HuH-7 (cell line): ENCODE measurements around the gene MCRIP1.
A peak's percentile ranks its signal among the peaks of the same experiment; 100 is the strongest.

ENCODE experiments used
- DNase-seq: peaks from one replicate; pipeline ENCODE4 v3.0.0; 2011; ENCODE audit warnings: low spot score

MCRIP1 gene

DNA sequence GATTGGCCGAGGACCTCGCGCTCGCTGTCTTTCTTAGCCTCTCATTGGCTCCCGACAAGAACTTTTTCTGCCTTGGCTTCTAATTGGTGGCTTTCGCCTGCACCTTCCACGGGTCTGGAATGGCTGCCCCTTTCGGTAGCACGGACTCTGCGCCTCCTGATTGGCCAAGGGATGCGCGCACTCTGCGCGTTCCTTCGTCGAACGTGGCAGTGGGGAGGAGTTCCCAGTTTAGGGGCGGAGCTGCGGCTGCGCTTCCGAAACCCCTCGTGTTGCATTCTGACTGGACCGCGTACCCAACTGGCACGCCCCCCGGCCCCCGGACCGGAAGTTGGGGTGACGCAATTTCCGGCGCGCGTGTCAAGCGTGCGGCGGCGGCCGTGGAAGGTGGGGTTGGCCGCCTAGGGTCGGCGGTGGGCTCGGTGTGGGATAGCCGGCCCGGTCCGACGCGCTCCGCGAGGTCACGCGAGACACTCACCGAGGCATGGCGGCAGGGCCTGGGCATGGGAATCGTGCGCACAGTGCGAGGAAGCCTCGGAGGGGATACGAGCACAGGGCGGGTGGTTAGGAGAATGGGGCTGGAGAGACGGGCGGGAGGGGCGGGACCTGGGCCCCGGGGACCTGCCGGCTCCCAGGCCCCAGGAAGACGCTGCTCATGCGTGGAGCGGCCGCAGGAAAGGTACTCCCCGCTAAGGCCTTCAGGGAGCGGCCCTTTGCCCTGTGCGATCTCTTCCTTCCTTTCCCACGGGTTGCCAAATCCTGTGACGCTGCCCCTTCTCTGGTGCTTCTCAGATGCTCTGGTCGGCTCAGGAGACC lies 27.9 kb upstream of the MCRIP1 start:
- DNase-seq, result peak; percentile 100

DNA sequence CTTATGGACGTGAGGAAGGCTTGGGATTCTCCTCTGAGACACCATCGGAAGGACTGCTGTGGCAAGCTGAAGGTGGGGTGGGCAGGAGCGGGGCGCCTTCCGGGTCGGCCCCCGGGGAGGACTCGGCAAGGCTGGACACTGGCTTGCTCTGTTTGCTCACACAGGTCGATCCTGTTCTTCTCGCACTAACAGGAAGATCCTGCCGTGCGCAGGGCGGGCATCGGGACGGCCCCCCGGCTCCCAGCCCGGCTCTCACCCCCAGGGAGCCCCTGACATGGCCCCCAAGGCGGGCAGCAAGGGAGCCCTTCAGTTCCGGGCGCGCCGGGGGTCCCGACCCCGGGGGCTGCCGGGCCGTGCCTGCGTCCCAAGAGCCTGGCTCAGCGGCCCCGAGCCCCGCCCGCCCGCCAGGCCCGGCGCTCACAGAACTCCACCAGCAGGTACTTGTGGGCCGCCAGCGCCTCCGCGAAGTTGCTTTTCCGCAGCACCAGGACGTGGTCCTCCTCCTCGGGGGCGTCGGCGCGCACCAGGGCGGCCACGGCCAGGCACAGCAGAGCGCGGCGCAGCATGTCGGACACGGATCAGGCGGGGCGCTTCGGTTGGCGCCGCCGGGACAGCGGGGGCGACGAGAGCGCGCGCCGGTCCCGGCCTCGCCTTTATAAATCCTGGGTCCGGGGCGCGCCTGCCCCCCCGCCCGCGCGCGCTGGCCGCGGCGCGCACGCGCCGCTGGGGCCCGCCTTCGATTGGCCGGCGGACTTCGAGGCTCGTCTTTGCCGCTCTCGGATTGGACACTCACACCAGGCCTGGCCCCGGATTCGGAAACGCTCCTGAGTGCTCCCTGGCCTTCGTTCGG lies 27.0 kb upstream of the MCRIP1 start, which contains the start of gene P4HB:
Gene P4HB, minus strand, starts transcription at position 630 of the 850 bp plus-strand sequence. Its CDS starts 64 bp downstream, at position 566.
- no peak for DNase-seq

DNA sequence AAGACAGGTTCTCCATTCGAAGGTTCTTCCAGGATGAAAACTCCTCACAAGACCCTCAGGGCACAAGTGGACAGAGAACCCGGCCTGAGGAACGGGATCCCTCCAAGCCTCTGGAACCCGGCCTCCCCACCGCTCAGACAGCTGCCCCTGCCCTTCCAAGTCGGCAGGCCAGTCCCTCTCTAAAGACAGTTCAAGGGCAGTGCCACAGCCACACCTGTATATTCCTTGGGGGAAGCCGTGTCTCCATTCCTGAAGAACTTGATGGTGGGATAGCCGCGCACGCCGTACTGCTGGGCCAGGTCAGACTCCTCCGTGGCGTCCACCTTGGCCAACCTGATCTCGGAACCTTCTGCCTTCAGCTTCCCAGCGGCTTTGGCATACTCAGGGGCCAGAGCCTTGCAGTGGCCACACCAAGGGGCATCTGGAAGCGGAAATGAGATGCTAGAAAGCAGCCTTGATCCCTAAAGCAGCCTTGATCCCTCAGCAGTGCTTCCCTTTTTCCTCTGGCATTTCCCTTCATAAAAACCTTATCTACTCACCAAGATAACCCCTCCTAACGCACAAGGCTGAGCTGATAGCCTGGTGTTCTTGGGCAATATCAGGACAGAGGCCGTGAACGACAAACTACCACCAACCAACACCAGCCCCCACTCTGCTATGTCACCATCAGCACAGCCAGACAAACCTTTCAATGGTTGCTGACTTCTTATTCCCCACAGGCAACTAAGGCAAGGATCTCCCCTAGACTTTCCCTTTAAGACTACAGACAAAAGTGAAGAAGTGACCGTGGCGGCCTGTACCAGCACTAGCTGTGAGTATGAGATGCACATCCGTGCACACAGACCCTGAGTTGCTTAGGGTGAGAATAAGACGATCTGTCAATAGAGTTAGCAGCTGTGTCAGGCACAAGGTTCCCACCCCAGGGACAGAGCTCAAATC lies 26.1 kb upstream of the MCRIP1 start:
- peak; percentile 24 for DNase-seq

DNA sequence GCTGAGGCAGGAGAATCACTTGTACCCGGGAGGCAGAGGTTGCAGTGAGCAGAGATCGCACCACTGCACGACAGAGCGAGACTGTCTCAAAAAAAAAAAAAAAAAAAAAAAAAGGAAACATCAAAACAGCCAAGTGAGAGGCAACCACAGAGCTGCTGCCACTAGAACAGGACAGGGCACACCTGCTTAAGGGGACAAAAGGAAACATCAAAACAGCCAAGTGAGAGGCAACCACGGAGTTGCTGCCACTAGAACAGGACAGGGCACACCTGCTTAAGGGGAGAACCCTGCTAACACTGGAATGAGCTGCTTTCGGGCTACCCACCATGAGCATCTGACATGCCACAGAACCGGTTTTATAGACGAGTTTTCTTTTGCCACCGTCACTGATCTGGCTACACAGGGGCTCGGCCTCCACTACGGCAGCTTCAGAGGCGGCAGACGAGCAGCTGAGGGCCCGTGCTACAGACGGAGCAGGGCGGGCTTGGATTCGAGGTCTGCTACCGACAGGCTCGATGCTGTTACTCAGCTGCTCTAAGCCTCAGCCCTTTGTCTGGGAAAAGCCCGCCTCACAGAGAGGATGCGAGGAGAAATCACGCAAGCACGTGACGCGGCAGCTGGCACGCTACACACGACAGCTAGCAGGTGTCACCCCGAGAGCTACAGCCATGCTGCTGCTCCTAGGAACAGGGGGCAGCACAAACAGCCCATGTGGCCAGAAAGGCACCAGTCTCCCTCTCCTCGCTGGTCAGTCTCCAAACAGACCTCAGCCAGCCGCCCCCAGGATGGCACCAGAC lies 25.3 kb upstream of the MCRIP1 start:
- DNase-seq, result no peak

DNA sequence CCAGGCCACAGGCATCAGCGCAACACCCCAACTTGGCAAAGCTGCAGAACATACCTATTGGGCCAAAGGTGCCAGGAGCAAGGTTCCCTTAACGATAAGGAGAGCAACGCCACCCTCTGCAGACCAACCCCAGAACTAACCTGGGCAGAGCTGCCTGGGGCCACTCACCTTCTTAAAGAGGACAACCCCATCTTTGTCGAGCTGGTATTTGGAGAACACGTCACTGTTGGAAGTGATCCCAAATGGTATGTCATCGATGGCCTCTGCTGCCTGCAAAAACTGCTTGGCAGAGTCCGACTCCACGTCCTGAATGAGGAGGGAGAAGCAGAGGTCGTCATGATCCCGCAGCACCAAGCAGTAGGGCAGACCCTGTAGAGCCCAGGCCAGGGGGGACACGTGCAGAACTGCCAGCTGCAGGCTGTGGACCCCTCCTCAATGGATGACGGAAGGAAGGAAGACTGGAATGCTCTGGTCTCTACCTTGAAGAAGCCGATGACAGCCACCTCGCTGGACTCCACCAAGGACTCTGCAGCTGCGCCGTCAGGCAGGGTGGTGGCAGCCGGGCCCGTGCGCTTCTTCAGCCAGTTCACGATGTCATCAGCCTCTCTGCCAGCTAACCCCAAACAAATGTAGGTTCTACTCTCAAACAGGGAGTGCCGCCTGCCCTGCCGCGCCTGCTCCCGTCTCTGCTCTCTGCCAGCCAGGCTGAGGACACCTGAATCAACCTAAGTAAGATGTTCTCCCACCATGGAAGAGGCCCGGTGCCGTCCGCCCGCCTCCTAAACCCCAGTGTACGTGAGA lies 22.1 kb upstream of the MCRIP1 start:
- DNase-seq, result no peak

DNA sequence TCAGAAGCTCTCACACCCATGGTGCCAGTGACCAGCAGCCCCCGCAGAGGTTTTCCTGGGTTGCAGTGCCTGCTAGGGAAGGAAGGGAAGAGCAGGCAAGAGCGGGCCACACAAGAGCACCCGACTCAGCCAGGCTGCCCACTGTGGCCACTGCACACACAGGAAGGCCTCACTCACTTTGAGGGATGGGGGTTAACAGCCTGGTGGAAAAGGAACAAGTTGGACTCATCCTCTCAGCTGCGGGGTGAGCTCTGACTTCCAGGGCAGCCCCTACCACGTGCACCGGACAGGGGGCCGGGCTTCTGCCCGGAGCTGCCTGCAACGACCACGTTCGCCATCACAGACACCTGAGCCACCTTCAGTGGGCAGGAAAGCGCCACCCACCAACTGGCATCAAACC lies 19.1 kb upstream of the MCRIP1 start:
- no peak for DNase-seq

DNA sequence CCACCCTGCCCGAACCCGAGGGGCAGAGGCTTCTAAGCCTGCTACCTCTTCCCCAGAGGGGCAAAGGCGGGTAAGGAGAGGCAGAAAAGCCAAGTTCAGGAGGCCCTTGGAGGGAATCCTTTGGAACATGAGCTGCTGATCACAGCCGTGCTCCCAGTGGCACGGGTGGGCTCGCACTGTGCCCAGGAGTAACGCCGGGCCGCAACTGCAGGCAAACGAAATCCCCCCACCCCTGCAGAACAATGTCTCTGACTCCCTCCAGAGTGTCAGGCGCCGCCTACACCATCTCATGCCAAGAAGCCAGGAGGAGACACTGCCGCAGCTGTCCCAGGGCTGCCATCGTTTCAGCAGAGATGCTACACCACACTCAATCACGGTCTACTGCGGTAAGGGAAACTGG lies 18.3 kb upstream of the MCRIP1 start:
- no peak for DNase-seq

DNA sequence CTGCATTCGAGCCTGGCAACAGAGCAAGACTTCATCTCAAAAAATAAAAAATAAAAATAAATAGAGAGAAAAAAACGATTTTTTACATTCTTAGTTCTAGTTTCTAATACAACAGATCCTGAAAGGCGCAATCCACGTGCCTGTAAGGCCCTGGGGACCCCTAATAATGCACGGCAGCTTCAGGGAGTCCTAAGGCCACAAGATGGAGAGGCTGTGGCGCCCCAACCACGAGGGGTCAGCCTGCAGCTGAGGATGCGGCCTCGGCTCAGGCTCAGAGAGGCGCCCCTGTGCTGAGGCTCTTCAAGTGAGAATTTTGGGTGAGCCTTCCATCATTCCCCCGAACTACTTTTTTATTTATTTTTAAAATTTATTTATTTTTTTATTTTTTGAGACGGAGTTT lies 16.4 kb upstream of the MCRIP1 start:
- no peak for DNase-seq

DNA sequence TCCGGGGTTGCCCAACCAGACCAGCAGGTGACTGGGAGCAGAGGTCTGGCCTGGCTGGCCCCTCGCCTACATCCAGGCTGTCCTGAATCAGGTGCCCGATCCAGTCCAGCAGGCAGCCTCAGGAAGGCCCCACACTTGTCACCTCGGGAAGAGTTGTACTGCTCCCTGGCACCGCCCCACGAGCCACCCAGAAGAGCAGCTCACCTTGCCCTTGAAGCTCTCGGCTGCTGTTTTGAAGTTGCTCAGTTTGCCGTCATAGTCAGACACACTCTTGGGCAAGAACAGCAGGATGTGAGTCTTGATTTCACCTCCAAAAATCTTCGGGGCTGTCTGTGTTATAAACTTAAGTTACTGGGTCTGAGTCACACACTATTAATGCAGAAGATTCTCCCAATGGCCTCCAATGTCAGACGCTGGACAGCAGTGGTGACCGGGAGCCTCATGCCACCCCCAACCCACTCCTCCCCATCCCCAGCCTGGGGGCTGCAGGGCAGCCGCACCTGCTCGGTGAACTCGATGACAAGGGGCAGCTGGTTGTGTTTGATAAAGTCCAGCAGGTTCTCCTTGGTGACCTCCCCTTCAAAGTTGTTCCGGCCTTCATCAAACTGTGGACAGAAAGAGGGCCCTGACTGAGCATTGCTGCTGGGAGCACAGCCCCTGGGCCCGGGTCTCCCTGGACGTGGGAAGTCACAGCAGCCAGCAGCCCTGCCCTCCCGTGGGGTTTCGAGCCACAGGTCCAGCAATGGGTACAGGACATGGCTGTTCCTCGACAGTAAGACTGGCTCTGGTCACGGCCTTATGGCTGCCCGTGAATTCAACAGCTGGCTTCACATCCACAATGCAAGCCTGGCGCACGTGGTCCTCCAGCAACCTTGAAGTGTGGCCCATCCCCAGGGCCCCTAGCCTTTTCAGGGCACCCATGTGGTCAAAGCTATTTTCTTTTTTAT lies 13.9 kb upstream of the MCRIP1 start:
- no peak for DNase-seq

DNA sequence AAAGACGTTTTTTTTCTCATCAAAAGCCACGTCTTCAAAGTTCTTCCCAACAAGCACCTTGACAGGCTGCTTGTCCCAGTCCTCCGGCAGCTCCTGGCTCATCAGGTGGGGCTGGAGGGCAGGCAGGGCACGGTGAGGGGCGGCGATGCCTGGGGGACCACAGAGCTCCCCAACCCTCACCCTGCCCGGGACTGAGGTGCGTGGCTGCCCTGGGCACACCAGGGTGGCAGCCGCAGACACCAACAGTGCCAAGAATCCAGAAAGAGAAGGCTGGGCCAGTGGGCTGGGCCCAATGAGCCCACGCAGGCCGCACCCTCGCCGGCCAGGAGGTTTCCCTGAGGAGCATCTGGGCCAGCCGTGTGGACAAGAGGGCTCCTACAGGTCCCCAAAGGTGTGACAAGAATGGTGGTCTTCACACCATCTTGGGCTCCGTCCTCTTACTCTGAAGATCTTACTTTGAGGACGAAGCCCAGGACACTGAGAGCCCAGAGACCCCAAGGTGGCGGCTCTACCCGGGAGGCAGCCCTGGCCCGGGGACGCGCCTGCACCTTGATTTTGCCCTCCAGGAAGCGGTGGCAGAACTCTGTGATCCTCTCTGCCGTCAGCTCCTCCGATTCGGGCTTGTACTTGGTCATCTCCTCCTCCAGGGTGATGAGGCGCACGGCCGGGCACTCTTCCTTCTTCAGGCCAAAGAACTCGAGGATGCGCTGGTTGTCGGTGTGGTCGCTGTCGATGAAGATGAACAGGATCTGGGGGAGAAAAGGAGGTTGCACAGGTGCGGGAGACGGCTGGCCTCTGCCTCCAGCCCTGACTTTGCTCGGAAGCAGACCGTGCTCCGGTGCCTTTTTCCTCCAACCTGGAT lies 13.0 kb upstream of the MCRIP1 start:
- DNase-seq, result no peak

DNA sequence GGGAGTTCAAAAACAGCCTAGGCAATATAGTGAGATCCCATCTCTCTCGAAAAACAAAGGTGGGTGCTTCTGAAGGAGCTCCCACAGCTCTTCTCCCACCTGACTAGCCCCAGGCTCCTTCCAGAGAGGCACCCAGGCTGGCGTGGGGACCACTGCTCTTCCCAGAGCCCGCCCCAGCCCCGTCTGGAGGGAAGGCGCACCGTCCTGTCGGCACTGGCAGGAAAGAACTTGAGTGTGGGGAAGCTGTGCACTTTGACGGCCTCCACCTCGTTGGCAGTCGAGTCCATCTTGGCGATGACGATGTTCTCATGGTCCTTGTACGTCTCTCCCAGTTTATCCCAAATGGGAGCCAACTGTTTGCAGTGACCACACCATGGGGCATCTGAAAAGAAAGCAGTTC lies 12.3 kb upstream of the MCRIP1 start:
- DNase-seq, result no peak

DNA sequence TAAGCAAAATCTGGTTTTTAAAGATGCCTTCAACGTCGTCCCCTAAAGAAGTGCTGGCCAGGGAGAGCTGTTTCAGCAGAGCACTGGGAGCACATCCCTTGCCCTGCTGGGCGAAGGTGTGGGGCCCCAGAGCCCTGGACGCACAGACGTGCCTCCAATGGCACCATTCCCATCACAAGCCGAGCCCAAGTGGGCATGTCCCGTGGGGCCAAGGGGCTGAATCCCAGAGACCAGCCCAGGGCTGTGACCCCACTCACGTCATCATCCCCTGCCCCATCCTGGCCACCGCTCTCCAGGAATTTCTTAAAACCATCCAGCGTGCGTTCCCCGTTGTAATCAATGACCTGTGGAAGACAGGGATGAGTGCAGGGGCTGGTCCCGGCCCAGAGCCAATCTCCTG lies 11.8 kb upstream of the MCRIP1 start:
- DNase-seq, result no peak

DNA sequence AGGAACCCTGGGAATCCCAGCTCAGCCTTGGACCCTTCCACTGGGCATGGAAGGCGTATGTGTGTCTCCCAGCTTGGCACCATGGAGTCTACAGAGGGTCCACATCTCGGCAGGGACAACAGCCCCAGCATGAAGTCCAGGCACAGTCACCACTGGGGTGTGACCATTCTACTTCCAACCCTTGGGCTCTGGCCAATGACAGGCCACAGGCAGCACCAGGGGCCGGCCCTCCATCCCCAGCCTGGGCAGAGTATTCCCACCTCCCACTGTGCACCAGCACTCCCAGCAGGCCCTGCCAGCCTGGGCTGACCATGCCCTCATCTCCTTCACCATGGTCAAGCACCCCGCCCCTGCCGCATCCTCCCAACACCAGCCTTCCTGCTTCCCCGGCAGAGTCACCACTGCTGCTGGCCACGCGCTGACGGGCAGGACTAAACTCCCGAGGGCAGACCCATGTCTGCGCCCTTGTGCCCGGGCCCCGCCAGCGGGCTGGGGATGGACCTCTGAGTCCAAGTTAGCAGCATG lies 11.3 kb upstream of the MCRIP1 start:
- no peak for DNase-seq

DNA sequence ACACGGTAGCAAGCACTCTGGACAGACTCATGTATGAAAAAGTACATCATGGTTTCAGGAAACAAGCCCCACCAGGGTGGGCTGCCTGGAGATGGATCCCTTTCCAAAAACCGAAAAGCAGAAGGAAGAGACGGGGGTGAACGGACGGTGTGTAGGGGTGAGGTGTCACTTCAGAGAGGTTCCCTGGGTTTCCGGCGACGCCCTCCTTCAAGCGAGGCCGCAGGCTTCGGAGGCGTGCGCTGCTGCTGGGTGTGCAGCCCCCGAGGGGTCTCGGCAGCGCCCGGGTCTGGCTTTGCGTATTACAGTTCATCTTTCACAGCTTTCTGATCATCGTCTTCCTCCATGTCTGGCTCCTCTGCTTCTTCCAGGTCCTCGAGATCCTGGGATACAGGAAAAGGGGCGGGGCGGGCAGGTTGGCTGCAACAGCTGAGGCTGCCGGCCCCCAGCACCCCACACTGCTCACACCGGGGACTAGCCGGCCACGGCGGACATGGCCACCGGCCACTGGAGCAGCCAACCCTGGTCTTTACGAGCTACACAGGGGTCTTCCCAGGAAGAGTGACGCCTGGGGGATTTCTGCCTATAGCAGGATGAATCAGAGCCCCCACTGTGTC lies 10.7 kb upstream of the MCRIP1 start:
- DNase-seq, result no peak

DNA sequence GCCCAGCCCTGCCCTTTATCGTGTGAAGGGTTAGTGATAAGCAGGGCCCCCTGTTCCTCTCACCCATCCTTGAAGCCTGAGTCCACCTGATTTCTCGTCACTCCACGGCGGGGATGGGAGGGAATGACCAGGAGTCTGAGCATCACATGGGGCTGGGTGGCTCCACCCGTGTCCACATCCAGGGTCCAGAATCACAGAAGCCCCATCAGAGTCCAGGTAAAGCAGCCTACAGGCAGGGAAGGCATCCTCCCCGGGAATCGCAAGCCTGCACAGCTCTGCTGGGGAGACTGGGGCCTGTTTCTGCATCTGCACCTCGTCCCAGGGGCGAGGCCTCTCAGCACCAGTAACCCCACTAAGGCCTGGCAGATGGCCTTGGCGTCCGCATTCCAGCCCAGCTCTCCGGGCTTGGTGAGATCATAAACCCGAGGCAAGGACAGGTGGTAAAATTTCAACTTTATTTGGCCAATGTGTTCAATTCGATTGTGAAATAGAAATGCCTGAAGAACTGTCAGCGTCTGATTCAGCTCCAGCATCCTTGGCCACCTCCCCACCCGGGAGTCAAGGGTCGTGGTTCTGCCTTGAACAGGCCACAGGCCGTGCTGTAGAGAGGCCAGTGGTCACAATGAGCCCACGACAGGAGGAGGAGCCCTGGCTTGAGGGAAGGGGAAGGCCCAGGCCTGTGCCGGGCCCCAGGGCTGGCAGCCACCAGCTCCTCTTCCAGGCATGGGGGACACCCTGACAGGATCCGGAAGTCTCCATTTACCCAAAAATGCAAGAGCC lies 9.8 kb upstream of the MCRIP1 start:
- DNase-seq, result no peak

DNA sequence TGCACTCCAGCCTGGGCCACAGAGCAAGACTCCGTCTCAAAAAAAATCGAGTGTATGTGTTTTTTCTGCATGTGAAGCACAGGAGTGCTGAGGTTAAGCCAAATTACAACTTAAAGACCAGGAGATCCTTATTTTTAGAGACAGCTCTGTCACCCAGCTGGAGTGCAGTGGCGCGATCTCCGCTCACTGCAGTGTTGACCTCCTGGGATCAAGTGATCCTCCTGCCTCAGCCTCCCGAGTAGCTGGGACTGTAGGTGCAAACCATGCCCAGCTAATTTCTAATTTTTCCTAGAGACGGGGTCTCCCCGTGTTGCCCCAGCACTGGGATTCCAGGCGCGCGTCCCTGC lies 9.3 kb upstream of the MCRIP1 start:
- DNase-seq, result no peak

DNA sequence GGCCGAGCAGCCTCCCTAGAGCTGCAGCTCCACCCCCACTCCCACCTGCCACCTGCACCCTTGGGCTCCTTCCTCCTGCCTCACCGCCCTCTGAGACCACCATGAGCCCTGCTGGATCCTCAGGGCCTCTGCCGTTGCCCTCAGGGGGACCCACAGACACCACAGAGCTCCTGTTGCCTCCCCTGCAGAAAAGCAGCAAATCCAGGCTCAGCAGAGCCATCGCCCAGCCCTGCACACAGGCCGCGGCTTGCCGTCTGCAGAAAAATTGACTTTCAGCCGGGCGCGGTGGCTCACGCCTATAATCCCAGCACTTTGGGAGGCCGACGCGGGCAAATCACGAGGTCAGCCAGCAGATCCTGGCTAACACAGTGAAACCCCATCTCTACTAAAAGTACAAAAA lies 8.8 kb upstream of the MCRIP1 start:
- DNase-seq, result no peak
